Measurements from ENCODE around the gene TMEM270. TPM values are rescaled to one million over a fixed set of nuclear protein-coding genes. Genes with fewer than 3 reads are reported as not detected.

Gene TMEM270
- total RNA-seq, 1 experiment from 2014 or later, result 0.72 TPM

DNA sequence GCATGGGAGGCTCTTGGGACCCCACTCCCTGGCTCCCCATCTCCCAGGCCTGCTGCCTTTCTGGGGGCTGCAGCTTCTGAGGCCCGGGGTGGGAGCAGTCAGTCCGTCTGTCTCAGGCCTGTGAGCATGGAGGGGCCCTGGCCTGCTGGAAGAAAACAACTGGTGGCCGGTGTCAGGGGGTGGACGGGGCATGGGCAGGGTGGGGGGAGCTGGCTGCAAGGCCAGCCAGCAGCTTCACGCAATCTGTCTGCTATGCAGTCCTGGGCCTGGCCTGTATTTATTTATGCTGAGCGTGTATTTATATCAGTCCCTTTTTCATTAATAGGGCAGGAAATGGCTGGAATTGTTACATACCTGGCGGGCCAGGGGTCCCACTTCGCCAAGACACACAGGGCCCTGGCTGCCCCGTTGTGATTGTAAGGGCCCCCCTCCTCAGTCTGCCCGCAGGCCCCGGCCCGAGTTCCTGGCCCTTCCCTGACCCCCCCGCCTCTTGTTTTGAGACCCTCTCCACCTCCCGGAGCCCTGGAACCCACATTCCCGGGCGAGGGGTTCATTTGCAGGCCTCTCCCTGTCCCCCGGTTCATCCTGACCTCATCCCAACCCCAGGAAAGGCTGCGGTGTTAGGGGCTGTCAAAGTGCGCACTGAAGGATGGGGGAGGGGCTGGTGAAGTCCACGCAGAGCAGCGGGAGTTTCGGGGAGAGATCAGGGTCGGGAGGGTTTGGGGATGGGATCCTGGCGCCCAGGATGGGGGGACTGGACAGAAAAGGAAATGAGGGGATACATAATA, 8.2 kb downstream of the TMEM270 start:
- TF ChIP-seq REST (IDR thresholded peaks at IDR 0.05; ENCODE audit: insufficient read depth in 1 of 2, low read depth in 2 of 2, low read length in 1 of 2), result no peak
- TF ChIP-seq POLR2AphosphoS5 (IDR thresholded peaks at IDR 0.05; ENCODE audit: low read depth, low read length), result no peak
- TF ChIP-seq, protein P1, sequence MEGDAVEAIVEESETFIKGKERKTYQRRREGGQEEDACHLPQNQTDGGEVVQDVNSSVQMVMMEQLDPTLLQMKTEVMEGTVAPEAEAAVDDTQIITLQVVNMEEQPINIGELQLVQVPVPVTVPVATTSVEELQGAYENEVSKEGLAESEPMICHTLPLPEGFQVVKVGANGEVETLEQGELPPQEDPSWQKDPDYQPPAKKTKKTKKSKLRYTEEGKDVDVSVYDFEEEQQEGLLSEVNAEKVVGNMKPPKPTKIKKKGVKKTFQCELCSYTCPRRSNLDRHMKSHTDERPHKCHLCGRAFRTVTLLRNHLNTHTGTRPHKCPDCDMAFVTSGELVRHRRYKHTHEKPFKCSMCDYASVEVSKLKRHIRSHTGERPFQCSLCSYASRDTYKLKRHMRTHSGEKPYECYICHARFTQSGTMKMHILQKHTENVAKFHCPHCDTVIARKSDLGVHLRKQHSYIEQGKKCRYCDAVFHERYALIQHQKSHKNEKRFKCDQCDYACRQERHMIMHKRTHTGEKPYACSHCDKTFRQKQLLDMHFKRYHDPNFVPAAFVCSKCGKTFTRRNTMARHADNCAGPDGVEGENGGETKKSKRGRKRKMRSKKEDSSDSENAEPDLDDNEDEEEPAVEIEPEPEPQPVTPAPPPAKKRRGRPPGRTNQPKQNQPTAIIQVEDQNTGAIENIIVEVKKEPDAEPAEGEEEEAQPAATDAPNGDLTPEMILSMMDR (IDR thresholded peaks at IDR 0.05), result no peak
- no peak for TF ChIP-seq SIN3A (IDR thresholded peaks at IDR 0.05; ENCODE audit: borderline replicate concordance, insufficient read depth, low read depth, low read length)
- no peak for TF ChIP-seq TCF7L2 (IDR thresholded peaks at IDR 0.05; ENCODE audit: low read depth, low read length)
- DNase-seq (ENCODE audit: low read depth, low spot score) (no peak), ATAC-seq (no peak)
- Histone ChIP-seq H3K27me3 (ENCODE audit: control insufficient read depth, insufficient read depth, low read length) (no peaks in the 10 kb centered on the region), H3K27ac (ENCODE audit: low read length) (no peak overlapping the region), H3K9me3 (ENCODE audit: control insufficient read depth, insufficient read depth, low read depth, low read length) (no peaks in the 10 kb centered on the region), H3K4me1 (ENCODE audit: control insufficient read depth, insufficient read depth, low read length) (peaks cover 8% of the 10 kb centered on the region), H3K36me3 (ENCODE audit: control insufficient read depth, insufficient read depth, low read length) (no peaks in the 10 kb centered on the region), H3K4me3 (ENCODE audit: low read depth in 2 of 2, low read length in 2 of 2) (no peak overlapping the region)
- CTCF ChIA-PET, result no interaction called here
- no TSS peak for BruUV-seq (replicated peaks)
- POLR2A ChIA-PET, result interaction anchor here (0.6 kb wide), 1 partner anchor 348 kb away, joined by 3 read pairs; no protein-coding TSS in a partner anchor
- in situ Hi-C loops (cut with HindIII; ENCODE audit: low pct_unique_long_range_greater_than_20kb, low sequenced_read_pairs) (no loop called here), intact Hi-C loops (cut with micrococcal nuclease; ENCODE audit: unreplicated experiment) (loop anchor here (5.0 kb wide), 1 partner anchor 318 kb away; no protein-coding TSS in a partner anchor)

DNA sequence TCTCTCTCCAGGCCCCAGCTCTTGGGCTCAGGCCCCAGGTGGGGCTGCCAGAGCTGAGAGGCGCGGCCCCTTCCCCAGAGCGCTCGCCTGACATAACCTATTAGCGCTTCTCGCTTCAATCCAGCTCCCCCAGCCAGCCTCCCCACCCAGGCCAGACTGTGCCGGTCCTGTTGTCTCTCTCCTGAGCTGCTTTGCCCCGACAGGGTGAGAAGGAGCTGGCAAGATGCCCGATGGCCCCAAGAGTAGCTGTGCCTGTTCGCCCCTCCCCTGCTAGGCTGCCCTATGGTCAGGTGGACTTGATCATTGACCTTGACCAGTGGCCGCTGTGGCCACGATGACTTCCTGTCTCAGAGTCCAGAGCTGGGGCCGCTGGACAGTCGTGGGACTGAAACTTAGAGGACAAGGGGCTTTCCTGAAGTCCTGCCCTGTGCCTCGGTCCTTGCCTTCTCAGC, 9.1 kb downstream of the TMEM270 start:
- Histone ChIP-seq H3K9me3 (ENCODE audit: control insufficient read depth, insufficient read depth, low read depth, low read length) (no peaks in the 10 kb centered on the region), H3K4me3 (ENCODE audit: low read depth in 2 of 2, low read length in 2 of 2) (no peak overlapping the region), H3K36me3 (ENCODE audit: control insufficient read depth, insufficient read depth, low read length) (no peaks in the 10 kb centered on the region), H3K27ac (ENCODE audit: low read length) (no peak overlapping the region), H3K27me3 (ENCODE audit: control insufficient read depth, insufficient read depth, low read length) (no peaks in the 10 kb centered on the region), H3K4me1 (ENCODE audit: control insufficient read depth, insufficient read depth, low read length) (peaks cover 8% of the 10 kb centered on the region)
- ChIA-PET CTCF (interaction anchor here (0.6 to 0.9 kb wide), 2 partner anchors 157 to 212 kb away, joined by 3 to 5 read pairs; no protein-coding TSS in a partner anchor), POLR2A (no interaction called here)
- ATAC-seq (peak; percentile 2; the same call in 1 of the 2 replicates), DNase-seq (ENCODE audit: low read depth, low spot score) (no peak)
- TF ChIP-seq SIN3A (IDR thresholded peaks at IDR 0.05; ENCODE audit: borderline replicate concordance, insufficient read depth, low read depth, low read length), result no peak
- TF ChIP-seq, protein P1 (IDR thresholded peaks at IDR 0.05), result no peak
- no peak for TF ChIP-seq TCF7L2 (IDR thresholded peaks at IDR 0.05; ENCODE audit: low read depth, low read length)
- TF ChIP-seq REST (IDR thresholded peaks at IDR 0.05; ENCODE audit: insufficient read depth in 1 of 2, low read depth in 2 of 2, low read length in 1 of 2), result no peak
- no peak for TF ChIP-seq POLR2AphosphoS5 (IDR thresholded peaks at IDR 0.05; ENCODE audit: low read depth, low read length)
- intact Hi-C loops (cut with micrococcal nuclease; ENCODE audit: unreplicated experiment), result no loop called here
- in situ Hi-C loops (cut with HindIII; ENCODE audit: low pct_unique_long_range_greater_than_20kb, low sequenced_read_pairs), result no loop called here
- BruUV-seq (replicated peaks), result no TSS peak

Measured in Panc1 (cell line).